ENCODE results near the gene S100PBP. TPM values are rescaled to one million over a fixed set of nuclear protein-coding genes. Genes with fewer than 3 reads are reported as not detected.

S100PBP gene
- total RNA-seq, 2 donors from 2014 or later: 5.7 to 10.8 TPM

- no peaks in the 10 kb centered on the region for H3K9me3 ChIP-seq
- peaks cover 0 to 4% of the 10 kb centered on the region in 2 donors for H3K27me3 ChIP-seq
- no peak overlapping the region for H3K4me3 ChIP-seq
- no peak for DNase-seq (ENCODE audit: low spot score)
- no peak for TF ChIP-seq CTCF (IDR thresholded peaks at IDR 0.05)
- peaks cover 0 to 14% of the 10 kb centered on the region in 2 donors for H3K4me1 ChIP-seq
- no peak overlapping the region for H3K27ac ChIP-seq
- H3K36me3 ChIP-seq: no peaks in the 10 kb centered on the region
Observed at GRCh38 chr1:32894019-32894600, 76.7 kb downstream of the S100PBP start.

- Histone ChIP-seq H3K36me3 (no peaks in the 10 kb centered on the region), H3K27ac (no peak overlapping the region), H3K27me3 (peaks cover 0 to 4% of the 10 kb centered on the region in 2 donors), H3K4me1 (peaks cover 0 to 14% of the 10 kb centered on the region in 2 donors), H3K4me3 (no peak overlapping the region), H3K9me3 (no peaks in the 10 kb centered on the region)
- no peak for DNase-seq (ENCODE audit: low spot score)
- no peak for TF ChIP-seq CTCF (IDR thresholded peaks at IDR 0.05)
Observed at GRCh38 chr1:32894681-32895080, 77.2 kb downstream of the S100PBP start.

- TF ChIP-seq CTCF (IDR thresholded peaks at IDR 0.05): no peak
- no peak for DNase-seq (ENCODE audit: low spot score)
Observed at GRCh38 chr1:32895325-32896215, 78.1 kb downstream of the S100PBP start.

GRCh38 chr1:32896451-32896850, 79.0 kb downstream of the S100PBP start:
- peaks cover 0 to 23% of the 10 kb centered on the region in 2 donors for H3K4me1 ChIP-seq
- no peaks in the 10 kb centered on the region for H3K9me3 ChIP-seq
- H3K27ac ChIP-seq: no peak overlapping the region
- H3K27me3 ChIP-seq: peaks cover 0 to 8% of the 10 kb centered on the region in 2 donors
- DNase-seq (ENCODE audit: low spot score): no peak
- no peak overlapping the region for H3K4me3 ChIP-seq
- H3K36me3 ChIP-seq: no peaks in the 10 kb centered on the region
- TF ChIP-seq CTCF (IDR thresholded peaks at IDR 0.05): no peak

More at GRCh38 chr1:32895325-32896215, 78.1 kb downstream of the S100PBP start:
- H3K9me3 ChIP-seq: no peaks in the 10 kb centered on the region
- H3K4me3 ChIP-seq: no peak overlapping the region
- H3K36me3 ChIP-seq: no peaks in the 10 kb centered on the region
- H3K4me1 ChIP-seq: peaks cover 0 to 18% of the 10 kb centered on the region in 2 donors
- H3K27ac ChIP-seq: no peak overlapping the region
- peaks cover 0 to 4% of the 10 kb centered on the region in 2 donors for H3K27me3 ChIP-seq

GRCh38 chr1:32897082-32898049, 79.9 kb downstream of the S100PBP start:
- peaks cover 0 to 23% of the 10 kb centered on the region in 2 donors for H3K4me1 ChIP-seq
- no peak for DNase-seq (ENCODE audit: low spot score)
- no peaks in the 10 kb centered on the region for H3K9me3 ChIP-seq
- H3K27ac ChIP-seq: no peak overlapping the region
- peaks cover 0 to 8% of the 10 kb centered on the region in 2 donors for H3K27me3 ChIP-seq
- H3K4me3 ChIP-seq: no peak overlapping the region
- no peaks in the 10 kb centered on the region for H3K36me3 ChIP-seq
- TF ChIP-seq CTCF (IDR thresholded peaks at IDR 0.05): no peak
